ENCODE data around the gene DNAJB2.
A peak's percentile ranks its signal among the peaks of the same experiment; 100 is the strongest.
"Not testable (repeated sequence)": the region's sequence is repeated elsewhere in the genome, so short reads cannot be mapped to it uniquely, and the experiment has no call there.

Gene DNAJB2

DNA sequence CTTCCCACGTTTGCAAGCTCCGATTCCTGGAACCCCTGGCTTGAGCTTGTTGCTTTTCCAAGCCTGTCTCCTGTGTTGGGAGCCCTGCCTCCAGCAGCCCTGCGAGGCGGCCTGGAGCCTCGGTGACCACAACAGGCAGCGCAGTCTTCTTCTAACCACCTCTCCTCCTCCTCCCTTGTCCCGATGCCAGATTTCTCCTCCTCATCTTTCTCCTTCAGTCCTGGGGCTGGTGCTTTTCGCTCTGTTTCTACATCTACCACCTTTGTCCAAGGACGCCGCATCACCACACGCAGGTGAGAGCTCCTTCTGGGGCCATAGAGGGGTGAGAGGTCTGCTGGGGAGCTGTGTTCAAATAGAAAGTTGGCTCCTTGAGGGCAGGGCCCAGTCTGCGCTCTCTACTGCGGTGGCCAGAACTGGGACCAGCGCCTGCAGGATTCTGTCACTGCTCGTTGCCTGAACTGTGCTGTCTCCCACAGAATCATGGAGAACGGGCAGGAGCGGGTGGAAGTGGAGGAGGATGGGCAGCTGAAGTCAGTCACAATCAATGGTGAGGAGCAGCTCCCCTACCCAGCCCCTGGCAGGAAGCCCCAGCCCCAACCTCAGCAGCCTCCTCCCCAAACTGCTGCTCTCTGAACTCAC is 3.9 kb downstream of the DNAJB2 start:
- H3K4me3 Mint-ChIP-seq, result peak overlapping the region; percentile 47 to 52 (median 51)
- peaks cover 57% of the 10 kb centered on the region for H3K4me1 Mint-ChIP-seq
- TF ChIP-seq, protein P1, sequence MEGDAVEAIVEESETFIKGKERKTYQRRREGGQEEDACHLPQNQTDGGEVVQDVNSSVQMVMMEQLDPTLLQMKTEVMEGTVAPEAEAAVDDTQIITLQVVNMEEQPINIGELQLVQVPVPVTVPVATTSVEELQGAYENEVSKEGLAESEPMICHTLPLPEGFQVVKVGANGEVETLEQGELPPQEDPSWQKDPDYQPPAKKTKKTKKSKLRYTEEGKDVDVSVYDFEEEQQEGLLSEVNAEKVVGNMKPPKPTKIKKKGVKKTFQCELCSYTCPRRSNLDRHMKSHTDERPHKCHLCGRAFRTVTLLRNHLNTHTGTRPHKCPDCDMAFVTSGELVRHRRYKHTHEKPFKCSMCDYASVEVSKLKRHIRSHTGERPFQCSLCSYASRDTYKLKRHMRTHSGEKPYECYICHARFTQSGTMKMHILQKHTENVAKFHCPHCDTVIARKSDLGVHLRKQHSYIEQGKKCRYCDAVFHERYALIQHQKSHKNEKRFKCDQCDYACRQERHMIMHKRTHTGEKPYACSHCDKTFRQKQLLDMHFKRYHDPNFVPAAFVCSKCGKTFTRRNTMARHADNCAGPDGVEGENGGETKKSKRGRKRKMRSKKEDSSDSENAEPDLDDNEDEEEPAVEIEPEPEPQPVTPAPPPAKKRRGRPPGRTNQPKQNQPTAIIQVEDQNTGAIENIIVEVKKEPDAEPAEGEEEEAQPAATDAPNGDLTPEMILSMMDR (IDR thresholded peaks at IDR 0.05; ENCODE audit: unreplicated experiment in 3 of 3), result no peak
- H3K9me3 Mint-ChIP-seq, result no peaks in the 10 kb centered on the region
- peaks cover 4% of the 10 kb centered on the region for H3K27me3 Mint-ChIP-seq (ENCODE audit: low read depth)
- H3K27ac Mint-ChIP-seq, result peak overlapping the region in 2 of 3 experiments; percentile 33 to 36
- H3K36me3 Mint-ChIP-seq (ENCODE audit: low read depth), result peaks cover 26% of the 10 kb centered on the region

DNA sequence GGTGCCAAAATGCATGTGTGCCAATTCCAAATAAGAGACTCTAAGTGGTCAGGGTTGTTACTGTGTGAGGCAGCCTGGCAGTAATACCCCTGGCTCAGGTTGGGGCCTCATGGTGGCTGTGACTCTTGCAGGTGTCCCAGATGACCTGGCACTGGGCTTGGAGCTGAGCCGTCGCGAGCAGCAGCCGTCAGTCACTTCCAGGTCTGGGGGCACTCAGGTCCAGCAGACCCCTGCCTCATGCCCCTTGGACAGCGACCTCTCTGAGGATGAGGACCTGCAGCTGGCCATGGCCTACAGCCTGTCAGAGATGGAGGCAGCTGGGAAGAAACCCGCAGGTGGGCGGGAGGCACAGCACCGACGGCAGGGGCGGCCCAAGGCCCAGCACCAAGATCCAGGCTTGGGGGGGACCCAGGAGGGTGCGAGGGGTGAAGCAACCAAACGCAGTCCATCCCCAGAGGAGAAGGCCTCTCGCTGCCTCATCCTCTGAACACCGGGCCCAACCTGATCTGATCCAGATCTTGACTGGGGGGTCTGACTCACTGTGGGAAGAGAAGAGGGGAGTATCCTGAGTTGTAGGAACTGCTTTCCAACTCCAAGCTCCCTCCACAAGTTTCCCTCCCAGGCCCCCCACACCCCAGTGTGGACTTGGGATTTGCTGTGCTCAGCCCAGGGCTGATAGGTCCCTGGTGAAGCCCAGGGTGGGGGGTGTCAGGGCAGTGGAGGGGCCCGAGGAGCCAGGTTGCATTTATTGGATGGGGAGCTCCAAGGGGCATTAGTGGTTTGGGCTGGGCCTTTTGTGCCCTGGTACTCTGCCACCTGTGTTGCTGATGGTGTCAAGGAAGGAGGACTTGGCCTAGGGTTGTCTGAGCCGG is 5.6 kb downstream of the DNAJB2 start:
- peaks cover 5% of the 10 kb centered on the region for H3K27me3 Mint-ChIP-seq (ENCODE audit: low read depth)
- no peaks in the 10 kb centered on the region for H3K9me3 Mint-ChIP-seq
- TF ChIP-seq, protein P1 (IDR thresholded peaks at IDR 0.05; ENCODE audit: unreplicated experiment in 3 of 3), result no peak
- H3K36me3 Mint-ChIP-seq (ENCODE audit: low read depth), result peaks cover 26% of the 10 kb centered on the region
- no peak overlapping the region for H3K4me3 Mint-ChIP-seq
- H3K4me1 Mint-ChIP-seq, result peaks cover 51% of the 10 kb centered on the region
- H3K27ac Mint-ChIP-seq, result peak overlapping the region in 1 of 3 experiments; percentile 69

DNA sequence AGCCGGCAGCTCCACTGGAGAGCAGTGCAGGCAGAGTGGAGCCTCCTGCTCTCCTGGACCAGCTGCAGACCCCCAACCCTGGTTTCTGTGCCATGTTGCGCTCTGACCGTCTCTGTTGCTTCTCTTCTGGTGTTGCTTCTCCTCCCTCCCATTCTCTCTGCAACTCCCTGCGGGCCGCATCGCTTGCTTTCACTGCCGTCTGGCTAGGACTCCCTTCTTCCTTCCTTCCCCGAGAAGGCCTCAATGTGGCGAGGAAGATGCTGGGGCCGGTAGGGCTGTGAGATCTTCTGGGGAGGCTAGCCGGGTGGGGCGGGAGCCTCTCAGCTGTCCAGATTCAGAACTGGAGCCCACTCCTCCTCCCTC is 6.2 kb downstream of the DNAJB2 start:
- Mint-ChIP-seq H3K36me3 (ENCODE audit: low read depth) (peaks cover 26% of the 10 kb centered on the region), H3K27me3 (ENCODE audit: low read depth) (peaks cover 5% of the 10 kb centered on the region), H3K4me3 (peak overlapping the region in 1 of 3 experiments; percentile 24), H3K4me1 (peaks cover 48% of the 10 kb centered on the region), H3K9me3 (no peaks in the 10 kb centered on the region), H3K27ac (peak overlapping the region in 1 of 3 experiments; percentile 69)
- TF ChIP-seq, protein P1 (IDR thresholded peaks at IDR 0.05; ENCODE audit: unreplicated experiment in 3 of 3), result no peak

DNA sequence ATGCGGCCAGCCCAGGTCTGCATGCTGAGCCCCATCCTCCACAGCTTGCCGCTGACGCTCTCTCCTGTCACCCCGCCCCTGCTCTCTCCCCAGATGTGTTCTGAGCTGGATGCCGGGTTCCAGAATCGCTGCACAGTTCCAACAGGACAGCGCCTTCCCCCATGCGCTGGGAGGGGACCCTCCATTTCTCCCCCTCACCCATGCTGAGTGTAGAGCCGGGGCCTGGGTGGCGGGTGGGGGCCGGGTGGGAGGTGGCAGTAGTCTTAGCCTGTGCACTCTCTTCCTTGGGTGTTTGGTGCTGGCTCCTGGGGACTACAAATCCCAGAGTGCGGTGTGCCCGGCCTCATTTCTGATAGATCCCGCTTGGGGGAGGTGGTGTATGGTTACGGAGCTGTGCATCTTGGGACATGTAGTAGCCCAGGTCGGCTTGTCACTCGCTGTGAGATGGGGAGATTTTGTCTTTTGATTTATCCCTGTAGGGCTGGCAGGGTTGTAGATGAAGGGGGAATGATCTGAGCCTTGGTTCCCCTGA is 6.8 kb downstream of the DNAJB2 start:
- Mint-ChIP-seq H3K4me1 (peaks cover 43% of the 10 kb centered on the region), H3K36me3 (ENCODE audit: low read depth) (peaks cover 24% of the 10 kb centered on the region), H3K27ac (peak overlapping the region; percentile 48 to 90 (median 59)), H3K9me3 (no peaks in the 10 kb centered on the region), H3K27me3 (ENCODE audit: low read depth) (peaks cover 5% of the 10 kb centered on the region), H3K4me3 (peak overlapping the region in 1 of 3 experiments; percentile 11)
- TF ChIP-seq, protein P1 (IDR thresholded peaks at IDR 0.05; ENCODE audit: unreplicated experiment in 3 of 3), result no peak

DNA sequence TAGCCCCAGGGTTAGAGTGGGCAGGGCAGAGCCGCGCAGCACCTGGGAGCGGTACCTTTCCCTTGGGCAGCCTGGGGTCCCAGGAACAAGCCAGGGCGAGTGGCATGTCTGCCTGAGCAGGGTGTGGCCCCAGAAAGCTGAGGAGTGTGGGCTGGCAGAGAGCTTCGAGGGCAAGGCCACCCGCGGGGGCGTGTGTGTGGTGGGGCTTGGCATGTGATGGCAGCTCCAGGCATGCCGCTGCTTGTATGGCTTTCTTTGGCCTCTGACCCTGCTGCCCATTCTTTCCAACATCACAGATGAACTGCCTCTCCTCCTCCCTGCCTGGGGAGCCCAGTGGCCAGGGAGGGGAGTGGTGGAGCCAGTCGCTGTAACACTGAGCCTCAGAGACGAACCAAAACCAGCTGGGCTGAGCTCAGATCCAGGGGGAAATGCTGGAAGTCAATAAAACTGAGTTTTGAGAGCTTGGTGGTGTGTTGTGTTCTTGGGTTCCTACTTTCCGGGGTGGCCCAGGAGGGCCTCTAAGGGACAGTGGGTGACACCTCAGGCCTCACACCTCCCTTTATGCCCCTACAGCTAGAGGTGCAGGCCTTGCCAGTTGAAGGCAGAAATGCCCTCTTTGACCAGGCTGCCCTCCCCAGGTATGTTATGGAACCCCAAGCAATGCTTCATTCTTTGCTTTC is 7.4 kb downstream of the DNAJB2 start:
- peaks cover 38% of the 10 kb centered on the region for H3K4me1 Mint-ChIP-seq
- no peaks in the 10 kb centered on the region for H3K9me3 Mint-ChIP-seq
- peak overlapping the region in 1 of 3 experiments; percentile 11 for H3K4me3 Mint-ChIP-seq

DNA sequence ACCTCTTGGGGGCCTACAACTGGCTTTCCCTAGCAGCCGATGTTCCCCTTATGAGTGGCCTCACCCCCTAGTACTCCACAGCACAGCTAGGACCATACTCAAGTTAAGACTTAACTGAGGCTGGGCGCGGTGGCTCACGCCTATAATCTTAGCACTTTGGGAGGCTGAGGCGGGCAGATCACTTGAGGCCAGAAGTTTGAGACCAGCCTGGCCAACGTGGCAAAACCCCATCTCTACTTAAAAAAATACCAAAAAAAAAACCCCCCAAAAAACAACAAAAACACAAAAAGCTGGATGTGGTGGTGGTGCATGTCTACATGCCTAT is 7.9 kb downstream of the DNAJB2 start:
- peaks cover 18% of the 10 kb centered on the region for H3K36me3 Mint-ChIP-seq (ENCODE audit: low read depth)
- H3K27me3 Mint-ChIP-seq (ENCODE audit: low read depth); H3K4me3 Mint-ChIP-seq; H3K9me3 Mint-ChIP-seq: not testable (repeated sequence)
- peaks cover 38% of the 10 kb centered on the region for H3K4me1 Mint-ChIP-seq
- peak overlapping the region in 1 of 3 experiments; percentile 18 for H3K27ac Mint-ChIP-seq

More for the DNA sequence above, 7.4 kb downstream of the DNAJB2 start:
- TF ChIP-seq, protein P1 (IDR thresholded peaks at IDR 0.05; ENCODE audit: unreplicated experiment in 3 of 3), result no peak
- Mint-ChIP-seq H3K27me3 (ENCODE audit: low read depth) (peaks cover 5% of the 10 kb centered on the region), H3K36me3 (ENCODE audit: low read depth) (peaks cover 18% of the 10 kb centered on the region), H3K27ac (peak overlapping the region; percentile 48 to 90 (median 59))

Data from nephron (organoid).